ENCODE measurements around the gene PTPRJ.

- no peak for TF ChIP-seq EZH2 (IDR thresholded peaks at IDR 0.05; ENCODE audit: borderline replicate concordance, low read depth, low read length, poor library complexity, severe bottlenecking)
- TF ChIP-seq, protein P1, sequence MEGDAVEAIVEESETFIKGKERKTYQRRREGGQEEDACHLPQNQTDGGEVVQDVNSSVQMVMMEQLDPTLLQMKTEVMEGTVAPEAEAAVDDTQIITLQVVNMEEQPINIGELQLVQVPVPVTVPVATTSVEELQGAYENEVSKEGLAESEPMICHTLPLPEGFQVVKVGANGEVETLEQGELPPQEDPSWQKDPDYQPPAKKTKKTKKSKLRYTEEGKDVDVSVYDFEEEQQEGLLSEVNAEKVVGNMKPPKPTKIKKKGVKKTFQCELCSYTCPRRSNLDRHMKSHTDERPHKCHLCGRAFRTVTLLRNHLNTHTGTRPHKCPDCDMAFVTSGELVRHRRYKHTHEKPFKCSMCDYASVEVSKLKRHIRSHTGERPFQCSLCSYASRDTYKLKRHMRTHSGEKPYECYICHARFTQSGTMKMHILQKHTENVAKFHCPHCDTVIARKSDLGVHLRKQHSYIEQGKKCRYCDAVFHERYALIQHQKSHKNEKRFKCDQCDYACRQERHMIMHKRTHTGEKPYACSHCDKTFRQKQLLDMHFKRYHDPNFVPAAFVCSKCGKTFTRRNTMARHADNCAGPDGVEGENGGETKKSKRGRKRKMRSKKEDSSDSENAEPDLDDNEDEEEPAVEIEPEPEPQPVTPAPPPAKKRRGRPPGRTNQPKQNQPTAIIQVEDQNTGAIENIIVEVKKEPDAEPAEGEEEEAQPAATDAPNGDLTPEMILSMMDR (conservative IDR thresholded peaks at IDR 0.05; ENCODE audit: low read depth, low read length): no peak
These were observed 105.3 kb downstream of the PTPRJ start for GRCh38 chr11:48085688-48086087.

Measured in A673 (cell line).